GM21447 (cell line): ENCODE data around the gene SIX3.

Source experiments
- ATAC-seq: cut with Tn5 transposase; IDR thresholded peaks from one replicate; pipeline ENCODE4 v1.9.1; 2021; ENCODE audit not compliant: unreplicated experiment

Gene SIX3

GRCh38 chr2:44941551-44942234 lies at the start of gene SIX3:
Gene SIX3, plus strand, starts transcription at chr2:44941702. Its CDS starts 403 bp downstream, at chr2:44942105.
- peak; percentile 50 for ATAC-seq

DNA sequence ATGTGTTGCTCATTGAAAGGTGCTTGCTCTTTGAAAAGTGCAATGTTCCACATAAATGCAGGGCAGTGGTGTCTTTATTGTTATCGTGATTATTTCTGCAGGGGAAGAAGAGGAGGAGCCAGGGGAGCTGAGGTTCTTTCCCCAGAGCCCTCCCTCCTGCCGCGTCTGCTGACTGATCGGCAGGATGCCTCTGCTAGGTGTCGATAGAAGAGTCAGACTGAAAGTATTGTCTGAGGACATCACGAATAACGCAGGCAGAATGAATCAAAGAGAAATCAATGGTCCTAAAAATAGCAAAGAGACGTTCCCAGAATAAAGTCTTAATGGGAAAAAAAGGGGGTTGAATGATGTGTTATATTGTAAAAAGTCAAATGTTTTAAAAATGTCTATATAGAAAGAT lies 47.4 kb upstream of the SIX3 start:
- ATAC-seq, result no peak

GRCh38 chr2:44895061-44895460 lies 46.4 kb upstream of the SIX3 start:
- no peak for ATAC-seq

DNA sequence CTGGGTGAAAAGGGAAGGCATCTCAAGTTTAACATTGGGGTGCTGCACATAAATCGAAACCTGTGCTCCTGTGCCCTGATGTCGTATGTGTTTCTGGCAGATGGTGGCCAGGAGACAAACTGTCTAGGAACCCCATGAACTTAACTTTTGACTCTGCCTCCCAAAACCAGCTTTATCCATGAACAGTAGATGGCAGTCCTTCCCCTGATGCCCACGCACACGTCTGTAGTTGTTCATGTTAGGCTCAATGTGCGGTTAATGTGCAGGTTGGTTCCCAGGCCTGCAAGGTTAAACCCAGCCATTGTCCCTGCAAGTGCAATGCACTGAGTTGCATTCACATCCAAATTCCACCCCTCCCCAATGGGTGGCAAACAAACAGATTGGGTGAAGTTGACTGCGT lies 44.1 kb upstream of the SIX3 start:
- ATAC-seq, result no peak

DNA sequence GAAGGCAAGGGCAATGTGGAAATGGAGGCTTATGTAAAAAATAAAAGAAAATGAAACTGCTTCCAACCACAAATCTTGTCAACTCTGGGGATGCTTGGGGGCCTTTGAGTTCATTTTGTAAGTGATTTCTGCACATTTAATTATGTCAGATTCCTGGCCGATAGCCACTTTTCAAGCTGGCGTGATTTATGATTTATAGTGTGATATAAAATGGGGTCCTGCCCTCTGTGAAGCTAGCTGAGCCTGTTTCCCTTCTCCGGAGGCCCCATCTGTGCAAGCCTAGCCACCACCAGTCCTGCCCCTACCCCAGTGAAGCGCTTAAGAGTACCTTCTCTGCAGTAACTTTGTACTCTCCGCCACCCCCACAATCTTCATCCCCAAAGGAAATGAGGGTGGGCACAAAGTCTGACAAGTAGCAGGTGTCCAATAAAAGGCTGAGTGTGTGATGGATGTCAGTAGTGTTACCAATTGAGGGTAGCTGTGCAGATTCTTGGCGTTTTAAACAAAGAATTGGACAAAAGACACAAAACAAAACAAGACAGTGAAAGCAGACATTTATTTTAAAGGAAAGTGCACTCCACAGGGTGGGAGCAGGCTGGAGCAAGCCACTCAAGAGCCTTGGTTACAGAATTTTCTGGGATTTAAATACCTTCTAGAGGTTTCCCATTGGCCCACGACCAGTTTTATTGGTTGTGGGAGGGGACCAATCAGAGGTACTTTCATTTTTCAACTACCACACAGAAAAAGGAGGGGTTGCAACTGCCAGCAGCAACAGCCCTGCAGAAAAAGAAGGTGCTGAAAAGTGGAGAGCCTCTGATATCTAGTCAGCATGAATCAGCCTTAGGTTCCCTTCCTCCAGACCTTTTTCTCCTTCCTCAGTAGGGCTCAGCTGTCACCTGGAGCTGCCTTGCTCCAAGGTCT lies 39.0 kb upstream of the SIX3 start:
- ATAC-seq, result no peak

DNA sequence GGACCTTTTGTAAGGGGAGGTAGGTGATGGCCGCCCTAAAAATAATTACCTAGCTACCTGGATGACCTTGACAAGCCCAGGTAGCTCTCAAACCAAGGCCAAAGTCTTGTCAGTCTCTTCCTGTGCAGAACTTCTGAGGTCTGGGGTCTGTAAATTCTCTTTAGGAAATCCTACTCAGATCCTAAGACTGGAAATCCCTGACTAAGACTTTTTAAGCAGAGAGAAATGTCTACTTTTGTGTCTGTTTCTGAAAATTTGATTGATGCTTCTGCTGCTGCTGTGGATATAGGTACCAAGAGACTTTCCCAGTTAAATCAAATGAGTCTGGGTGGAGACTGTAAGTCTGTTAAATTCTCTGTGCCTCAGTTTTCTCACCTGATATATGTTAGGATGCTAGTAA lies 36.9 kb upstream of the SIX3 start:
- ATAC-seq, result no peak

GRCh38 chr2:44906972-44907371 lies 34.5 kb upstream of the SIX3 start:
- ATAC-seq, result no peak

- ATAC-seq, result no peak
Measured at GRCh38 chr2:44909831-44910230, 31.7 kb upstream of the SIX3 start.

DNA sequence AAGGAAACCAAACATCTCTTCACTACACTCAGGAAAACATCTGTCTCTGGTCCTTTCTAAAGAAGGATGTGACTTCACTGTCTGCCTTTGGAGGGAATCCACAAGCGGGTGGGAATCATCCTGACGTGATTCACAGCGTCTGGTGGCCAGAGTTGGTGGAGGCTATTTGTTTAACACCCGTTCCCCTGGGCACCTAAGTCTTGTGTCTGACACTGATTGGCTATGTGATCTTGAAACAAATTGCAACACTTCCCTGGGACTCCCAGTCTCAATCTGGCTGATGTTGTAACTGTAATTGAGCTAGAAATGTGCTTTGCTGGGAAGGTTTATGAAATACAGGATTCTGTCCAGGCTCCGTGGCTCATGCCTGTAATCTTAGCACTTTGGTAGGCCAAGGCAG lies 28.8 kb upstream of the SIX3 start:
- ATAC-seq, result no peak

DNA sequence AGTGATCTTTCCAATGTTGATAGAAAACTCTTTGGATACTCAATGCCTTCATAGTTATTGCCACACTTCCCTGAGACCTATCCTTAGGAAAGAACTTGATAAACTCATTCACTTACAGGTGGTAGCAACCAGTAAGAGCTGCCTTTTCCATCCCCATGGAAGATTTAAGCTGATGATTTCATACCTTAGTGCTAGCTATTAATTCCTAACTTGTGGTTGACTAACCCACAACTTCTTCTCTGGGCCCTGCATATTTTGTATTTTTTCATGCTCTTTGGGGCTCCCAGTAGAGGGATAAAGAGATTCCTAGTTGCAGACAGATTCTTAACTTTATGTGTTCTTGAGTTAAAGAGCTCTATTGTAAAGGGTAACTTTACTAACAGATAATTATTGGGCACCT lies 25.2 kb upstream of the SIX3 start:
- ATAC-seq, result no peak

- no peak for ATAC-seq
Measured at GRCh38 chr2:44918095-44918775, 23.3 kb upstream of the SIX3 start.

- no peak for ATAC-seq
Measured at GRCh38 chr2:44920751-44921150, 20.8 kb upstream of the SIX3 start.

DNA sequence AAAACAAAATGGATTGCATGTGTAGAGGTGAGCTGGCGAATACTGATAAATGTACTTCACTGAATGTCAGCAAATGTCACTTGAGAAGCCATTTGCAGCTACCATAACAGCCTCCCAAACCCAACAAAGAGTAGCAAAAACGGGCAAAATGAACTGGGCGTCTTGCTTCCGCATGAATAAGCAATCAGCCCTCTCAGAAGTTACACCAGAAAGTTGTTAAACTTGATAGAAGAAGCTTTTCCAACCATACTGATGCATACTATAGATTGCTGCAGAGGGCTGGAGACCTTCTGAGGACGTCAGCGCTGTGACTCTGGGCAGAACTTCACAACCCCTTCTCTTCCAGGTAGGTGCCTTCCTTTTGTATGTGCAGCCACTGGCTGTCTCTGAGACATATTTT lies 18.7 kb upstream of the SIX3 start:
- no peak for ATAC-seq

DNA sequence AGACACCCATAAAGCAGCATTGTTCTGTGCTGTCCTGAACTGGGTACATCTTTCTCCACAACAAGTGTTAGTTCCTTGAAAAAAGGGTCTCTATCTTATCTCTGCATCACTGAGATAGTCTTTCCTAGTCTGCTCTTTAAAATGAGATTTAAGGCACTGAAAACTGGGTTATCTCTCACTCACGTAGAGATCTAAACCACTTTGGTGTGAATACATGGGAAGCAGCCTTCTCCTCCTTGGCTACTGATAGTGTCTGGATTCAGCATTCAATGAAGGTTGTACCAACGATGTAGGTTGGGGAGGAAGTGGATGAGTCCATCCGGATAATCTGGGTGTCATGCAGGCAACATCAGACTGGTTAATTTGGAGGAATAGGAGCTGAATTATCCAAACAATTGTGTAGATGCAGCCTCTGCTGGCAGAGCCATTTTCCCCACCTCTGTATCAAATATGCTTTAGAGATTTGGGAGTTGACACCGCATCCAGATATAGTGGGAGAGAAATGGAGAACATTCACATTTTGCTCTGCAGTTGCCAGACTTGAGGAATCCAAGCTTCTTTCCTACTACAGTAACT lies 15.9 kb upstream of the SIX3 start:
- no peak for ATAC-seq

DNA sequence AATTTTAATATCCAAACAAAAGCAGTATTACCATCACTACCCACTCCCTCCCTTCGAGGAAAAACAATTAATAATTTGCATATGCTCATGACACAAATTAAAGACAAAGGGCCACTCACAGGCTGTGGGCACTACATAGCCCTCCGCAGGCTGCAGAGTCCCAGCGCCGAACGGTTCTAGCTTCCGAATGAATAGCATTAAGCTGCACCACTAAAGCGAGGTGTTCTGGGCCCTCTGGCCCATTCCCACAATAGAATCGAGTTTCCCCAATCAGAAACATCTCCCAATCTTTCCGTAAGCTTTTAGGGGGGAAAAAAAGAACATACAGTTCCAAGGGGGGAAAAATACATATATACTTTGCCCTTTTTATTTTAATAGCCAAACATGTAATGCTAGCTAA lies 14.5 kb upstream of the SIX3 start:
- ATAC-seq, result no peak

DNA sequence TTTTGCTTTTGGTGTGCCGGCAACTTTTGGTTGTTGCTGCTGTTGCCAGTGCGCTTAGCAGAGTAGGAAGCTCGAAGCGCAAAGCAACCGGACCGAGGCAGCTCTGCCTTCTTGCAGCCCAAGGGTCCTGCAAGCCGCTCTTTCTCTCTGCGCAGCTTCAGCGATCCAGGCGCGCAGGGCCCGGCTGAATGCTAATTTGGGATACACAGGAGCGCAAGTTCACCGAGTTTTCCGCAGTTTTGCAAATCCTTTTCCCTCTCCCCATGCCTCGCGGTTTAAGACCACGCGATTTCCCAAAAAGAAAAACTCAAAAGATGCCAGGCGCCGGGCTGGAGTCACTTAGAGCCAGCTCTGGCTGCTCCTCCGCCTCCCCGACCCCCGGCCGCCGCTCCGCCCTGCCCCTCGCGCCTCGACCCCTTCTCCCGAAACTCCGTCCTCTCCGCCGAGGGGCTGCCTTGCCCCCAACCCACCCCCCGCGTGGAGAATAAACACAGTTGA lies 13.5 kb upstream of the SIX3 start:
- ATAC-seq, result no peak

- no peak for ATAC-seq
Measured at GRCh38 chr2:44928483-44929158, 12.9 kb upstream of the SIX3 start.

- no peak for ATAC-seq
Measured at GRCh38 chr2:44929159-44929734, 12.3 kb upstream of the SIX3 start.

DNA sequence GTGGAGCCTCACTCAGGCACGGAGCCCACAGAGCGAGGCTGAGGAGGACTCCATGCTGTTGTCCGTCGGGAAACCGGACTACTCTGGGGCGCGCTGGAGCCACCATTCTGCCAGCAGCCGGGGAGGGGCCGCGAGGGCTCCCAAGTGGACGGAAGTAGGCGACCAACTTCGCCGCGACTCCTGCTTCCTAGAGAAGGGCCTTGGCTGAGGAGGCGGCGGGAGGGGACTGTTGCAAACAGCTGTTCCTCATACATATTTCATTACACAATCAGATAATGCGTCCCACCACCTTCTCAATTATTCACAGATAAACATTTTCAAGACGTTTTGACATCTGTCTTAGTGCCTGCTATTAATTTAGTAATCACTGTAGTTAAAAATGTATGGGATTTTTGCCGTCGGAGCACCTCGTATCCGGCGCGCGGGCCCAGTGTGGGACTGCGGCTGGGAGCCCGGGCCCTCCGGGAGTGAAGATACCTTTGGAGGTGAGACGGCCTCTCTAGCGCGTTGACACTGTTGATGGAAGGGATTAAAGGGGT lies 11.7 kb upstream of the SIX3 start:
- ATAC-seq, result no peak
